NT2/D1 (cell line): ENCODE data around the gene FCN3.

Experiments
- DNase-seq: peaks from one replicate; pipeline ENCODE4 v3.0.0-alpha.2; 2011; ENCODE audit warnings: low read depth, low spot score
- H3K27me3 ChIP-seq: 2 replicates; pipeline ENCODE4 v1.6.0; 2011; ENCODE audit warnings: mild to moderate bottlenecking; ENCODE audit not compliant: insufficient read length, insufficient read depth
- H3K36me3 ChIP-seq: 2 replicates; pipeline ENCODE4 v1.6.1; 2011; ENCODE audit warnings: mild to moderate bottlenecking, low read length, mixed read lengths; ENCODE audit not compliant: insufficient read depth, insufficient read length
- H3K4me1 ChIP-seq: 2 replicates; pipeline ENCODE4 v1.5.1; 2011; ENCODE audit not compliant: insufficient read depth, insufficient read length
- H3K4me3 ChIP-seq: 2 replicates; pipeline ENCODE4 v1.5.1; 2011; ENCODE audit warnings: low read depth; ENCODE audit not compliant: insufficient read length
- H3K9ac ChIP-seq: 2 replicates; pipeline ENCODE4 v1.6.0; 2011; ENCODE audit warnings: low read depth; ENCODE audit not compliant: insufficient read length
- H3K9me3 ChIP-seq: 2 replicates; pipeline ENCODE4 v1.5.1; 2011; ENCODE audit warnings: mild to moderate bottlenecking, low read length; ENCODE audit not compliant: insufficient read depth
- SUZ12 ChIP-seq: IDR thresholded peaks from 2 replicates; pipeline ENCODE4 v1.6.1; 2011; ENCODE audit not compliant: insufficient read length, insufficient read depth; ENCODE audit errors: extremely low read depth
- YY1 ChIP-seq: IDR thresholded peaks from 2 replicates; pipeline ENCODE4 v1.6.1; 2011; ENCODE audit not compliant: insufficient read length, insufficient read depth
- ZNF274 ChIP-seq: IDR thresholded peaks from 2 replicates; pipeline ENCODE4 v1.6.1; 2011; ENCODE audit warnings: mild to moderate bottlenecking, low read depth, low read length

Gene FCN3

GRCh38 chr1:27403931-27404330 lies 29.3 kb upstream of the FCN3 start:
- Histone ChIP-seq H3K27me3 (no peaks in the 10 kb centered on the region), H3K9me3 (no peaks in the 10 kb centered on the region), H3K9ac (peak overlapping the region; percentile 66), H3K4me3 (no peak overlapping the region), H3K36me3 (peaks cover 27% of the 10 kb centered on the region), H3K4me1 (peaks cover 46% of the 10 kb centered on the region)
- TF ChIP-seq SUZ12 (no peak), ZNF274 (no peak), YY1 (no peak)
- no peak for DNase-seq

GRCh38 chr1:27403065-27403726 lies 28.6 kb upstream of the FCN3 start:
- TF ChIP-seq YY1 (no peak), ZNF274 (no peak), SUZ12 (no peak)
- Histone ChIP-seq H3K4me1 (peaks cover 53% of the 10 kb centered on the region), H3K9ac (peak overlapping the region; percentile 66)

GRCh38 chr1:27402349-27402754 lies 27.7 kb upstream of the FCN3 start:
- DNase-seq, result no peak
- Histone ChIP-seq H3K36me3 (peaks cover 12% of the 10 kb centered on the region), H3K27me3 (no peaks in the 10 kb centered on the region), H3K4me3 (no peak overlapping the region), H3K9me3 (no peaks in the 10 kb centered on the region), H3K9ac (peak overlapping the region; percentile 0), H3K4me1 (peaks cover 58% of the 10 kb centered on the region)
- TF ChIP-seq SUZ12 (no peak), ZNF274 (no peak), YY1 (no peak)

More at GRCh38 chr1:27403065-27403726, 28.6 kb upstream of the FCN3 start:
- Histone ChIP-seq H3K9me3 (no peaks in the 10 kb centered on the region), H3K4me3 (no peak overlapping the region), H3K36me3 (peaks cover 20% of the 10 kb centered on the region), H3K27me3 (no peaks in the 10 kb centered on the region)
- no peak for DNase-seq

GRCh38 chr1:27400963-27401341 lies 26.3 kb upstream of the FCN3 start:
- Histone ChIP-seq H3K4me3 (no peak overlapping the region), H3K36me3 (peaks cover 6% of the 10 kb centered on the region), H3K9ac (no peak overlapping the region), H3K27me3 (no peaks in the 10 kb centered on the region), H3K4me1 (peaks cover 55% of the 10 kb centered on the region), H3K9me3 (no peaks in the 10 kb centered on the region)
- TF ChIP-seq YY1 (no peak), SUZ12 (no peak), ZNF274 (no peak)
- DNase-seq, result no peak

- Histone ChIP-seq H3K36me3 (peaks cover 6% of the 10 kb centered on the region), H3K27me3 (no peaks in the 10 kb centered on the region), H3K4me1 (peaks cover 57% of the 10 kb centered on the region), H3K9ac (no peak overlapping the region), H3K4me3 (no peak overlapping the region), H3K9me3 (no peaks in the 10 kb centered on the region)
- DNase-seq, result no peak
- TF ChIP-seq ZNF274, result no peak
- no peak for TF ChIP-seq SUZ12
- no peak for TF ChIP-seq YY1
These were observed 25.7 kb upstream of the FCN3 start for GRCh38 chr1:27400082-27400962.

GRCh38 chr1:27399251-27400025 lies 24.8 kb upstream of the FCN3 start:
- H3K9ac ChIP-seq, result peak overlapping the region; percentile 37
- peaks cover 11% of the 10 kb centered on the region for H3K36me3 ChIP-seq
- TF ChIP-seq YY1 (no peak), ZNF274 (no peak)
- peaks cover 53% of the 10 kb centered on the region for H3K4me1 ChIP-seq
- H3K27me3 ChIP-seq, result no peaks in the 10 kb centered on the region
- H3K4me3 ChIP-seq, result no peak overlapping the region
- no peaks in the 10 kb centered on the region for H3K9me3 ChIP-seq
- no peak for DNase-seq

- Histone ChIP-seq H3K4me3 (no peak overlapping the region), H3K27me3 (no peaks in the 10 kb centered on the region), H3K9me3 (no peaks in the 10 kb centered on the region), H3K9ac (peak overlapping the region; percentile 37), H3K4me1 (peaks cover 55% of the 10 kb centered on the region), H3K36me3 (peaks cover 13% of the 10 kb centered on the region)
- DNase-seq, result no peak
- TF ChIP-seq SUZ12 (no peak), YY1 (no peak), ZNF274 (no peak)
These were observed 24.0 kb upstream of the FCN3 start for GRCh38 chr1:27398405-27399149.
